Activated B cell treated with CpG ODN at 0.5 μM for 24 hours (primary cell): ENCODE results near the gene DTL. TPM values are rescaled to one million over a fixed set of nuclear protein-coding genes. Genes with fewer than 3 reads are reported as not detected.

ENCODE experiments used
- ATAC-seq: fragments of 200-7000 bp; cut with Tn5 transposase; one replicate; pipeline ENCODE4 v1.10.0; 2021; ENCODE audit warnings: low read depth, mild to moderate bottlenecking, moderate library complexity
- CTCF ChIA-PET: fragments of 350-600 bp; sonication (Branson Sonifier 250); formaldehyde crosslinking; loops from one replicate; lab custom pipeline; 2021; ENCODE audit warnings: antibody characterized with exemption; lab: Charles Lee
- POLR2A ChIA-PET: fragments of 350-600 bp; sonication (Branson Sonifier 250); formaldehyde crosslinking; loops from one replicate; lab custom pipeline; 2021; ENCODE audit warnings: antibody characterized with exemption; lab: Charles Lee
- DNase-seq: peaks from one replicate; pipeline ENCODE4 v3.0.0; 2022
- H3K27ac Mint-ChIP-seq: one replicate; pipeline ENCODE4 v1.8.0; 2020; ENCODE audit warnings: mixed read lengths
- H3K27me3 Mint-ChIP-seq: one replicate; pipeline ENCODE4 v1.8.0; 2021; ENCODE audit warnings: mixed read lengths
- H3K36me3 Mint-ChIP-seq: one replicate; pipeline ENCODE4 v1.8.0; 2021; ENCODE audit warnings: low read depth, mixed read lengths
- H3K4me1 Mint-ChIP-seq: one replicate; pipeline ENCODE4 v1.8.0; 2021; ENCODE audit warnings: mixed read lengths
- H3K4me3 Mint-ChIP-seq: one replicate; pipeline ENCODE4 v1.8.0; 2020; ENCODE audit warnings: mild to moderate bottlenecking, mixed read lengths
- H3K9me3 Mint-ChIP-seq: one replicate; pipeline ENCODE4 v1.8.0; 2020; ENCODE audit warnings: mixed read lengths
- CTCF ChIP-seq: fragments of 200-600 bp; IDR thresholded peaks from one replicate; pipeline ENCODE4 v1.8.0; 2022; ENCODE audit warnings: antibody characterized with exemption, mild to moderate bottlenecking
- intact Hi-C: fragments of 100-400 bp; cut with micrococcal nuclease; formaldehyde crosslinking; loops from one replicate; pipeline ENCODE4 v1.15.1; 2024
- total RNA-seq: library from RNA; stranded (reverse); gene quantifications from 2 replicates; pipeline ENCODE4 v1.2.3, GENCODE V29; 2022

Gene DTL
- total RNA-seq, 1 donor from 2014 or later = 5.0 TPM

DNA sequence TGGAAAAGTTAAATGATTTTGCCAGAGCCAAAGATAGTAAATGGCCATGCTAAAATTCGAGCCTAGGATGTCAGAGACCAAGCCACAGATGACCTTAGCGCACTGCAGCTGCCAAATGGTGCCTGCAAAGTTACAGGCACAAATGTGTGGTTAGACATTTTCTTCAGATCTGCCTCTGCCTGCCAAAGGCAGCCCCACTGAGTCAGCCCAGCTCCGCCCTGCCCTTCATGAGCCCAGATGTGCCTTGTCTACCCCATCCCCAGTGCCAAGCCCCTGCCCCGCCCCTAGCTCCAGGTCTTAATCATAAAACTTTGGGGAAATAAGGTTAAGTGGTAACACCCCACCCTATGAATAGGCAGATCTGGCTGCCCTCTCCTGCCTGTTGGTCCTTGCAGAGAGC is 105.9 kb downstream of the DTL start:
- Mint-ChIP-seq H3K36me3 (no peaks in the 10 kb centered on the region), H3K4me3 (no peak overlapping the region), H3K27me3 (no peaks in the 10 kb centered on the region), H3K4me1 (peaks cover 4% of the 10 kb centered on the region), H3K9me3 (peaks cover 3% of the 10 kb centered on the region), H3K27ac (no peak overlapping the region)
- ATAC-seq (no peak), DNase-seq (no peak)
- ChIA-PET CTCF (no interaction called here), POLR2A (no interaction called here)
- intact Hi-C loops = no loop called here
- no peak for TF ChIP-seq CTCF

DNA sequence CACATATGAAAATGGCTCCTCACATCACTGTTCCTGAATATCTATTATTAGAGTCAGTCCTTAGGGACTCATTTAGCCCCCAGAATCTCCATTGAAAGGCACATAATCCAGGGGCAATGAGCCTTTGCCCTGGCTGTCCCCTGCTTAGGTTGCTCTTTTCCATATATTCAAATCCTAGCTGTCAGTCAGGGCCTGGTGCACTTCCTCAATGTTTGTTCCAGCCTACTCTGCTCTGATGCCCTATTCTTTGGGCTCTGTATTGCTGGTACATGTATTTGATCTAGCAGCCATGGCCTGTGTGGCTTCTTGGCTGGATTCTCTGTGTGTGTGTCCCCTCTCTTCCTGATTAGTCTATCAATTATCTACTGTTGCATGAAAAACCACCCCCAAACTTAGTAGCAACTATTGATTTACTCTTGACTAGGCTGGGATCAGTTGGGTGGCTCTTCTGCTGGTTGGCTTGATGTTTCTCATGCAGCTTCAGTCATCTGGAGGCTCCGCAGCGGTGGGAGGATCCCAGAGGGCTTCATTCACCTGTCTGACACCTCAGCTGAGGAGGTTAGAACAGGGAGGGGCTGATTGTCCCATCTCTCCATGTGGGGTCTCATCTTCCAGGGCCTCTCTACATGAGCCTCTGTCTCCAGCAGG is 107.5 kb downstream of the DTL start:
- TF ChIP-seq CTCF = no peak
- ChIA-PET POLR2A (no interaction called here), CTCF (no interaction called here)
- H3K27me3 Mint-ChIP-seq = no peaks in the 10 kb centered on the region
- ATAC-seq = no peak
- H3K9me3 Mint-ChIP-seq = peaks cover 3% of the 10 kb centered on the region
- no peak for DNase-seq
- no peak overlapping the region for H3K27ac Mint-ChIP-seq
- H3K4me3 Mint-ChIP-seq = no peak overlapping the region
- intact Hi-C loops = no loop called here
- peaks cover 4% of the 10 kb centered on the region for H3K4me1 Mint-ChIP-seq
- H3K36me3 Mint-ChIP-seq = no peaks in the 10 kb centered on the region

DNA sequence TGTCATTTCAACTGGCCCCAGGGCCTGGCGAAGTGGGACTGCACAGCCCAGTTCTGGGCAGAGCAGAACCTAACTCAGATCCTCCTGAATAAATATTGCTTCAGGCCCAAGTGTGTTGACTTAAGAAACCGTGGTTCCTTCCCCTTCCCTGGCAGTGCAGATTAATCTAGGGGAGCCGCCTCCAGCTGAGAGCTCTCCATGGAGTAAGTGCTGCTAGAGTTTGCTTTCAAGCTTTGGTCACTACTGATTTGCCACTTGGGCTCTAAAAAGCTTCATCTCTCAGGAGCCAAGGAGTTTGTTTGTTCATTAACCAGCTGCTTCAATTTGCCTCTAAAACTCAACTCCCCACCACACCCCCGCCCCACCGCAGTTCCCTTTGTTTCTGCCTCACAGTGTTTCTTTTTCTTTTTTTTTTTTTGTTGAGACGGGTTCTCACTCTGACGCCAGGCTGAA is 112.1 kb downstream of the DTL start:
- intact Hi-C loops = no loop called here
- H3K27ac Mint-ChIP-seq = no peak overlapping the region

GRCh38 chr1:212149566-212149965 is 114.0 kb downstream of the DTL start:
- intact Hi-C loops = no loop called here
- H3K27me3 Mint-ChIP-seq = no peaks in the 10 kb centered on the region
- ChIA-PET POLR2A (no interaction called here), CTCF (no interaction called here)
- H3K27ac Mint-ChIP-seq = no peak overlapping the region
- TF ChIP-seq CTCF = no peak
- no peak for DNase-seq
- no peaks in the 10 kb centered on the region for H3K36me3 Mint-ChIP-seq
- H3K9me3 Mint-ChIP-seq = peaks cover under 1% of the 10 kb centered on the region
- ATAC-seq = no peak
- H3K4me3 Mint-ChIP-seq = no peak overlapping the region
- H3K4me1 Mint-ChIP-seq = peaks cover 3% of the 10 kb centered on the region

More for the DNA sequence above, 112.1 kb downstream of the DTL start:
- DNase-seq = no peak
- ChIA-PET CTCF (no interaction called here), POLR2A (no interaction called here)
- Mint-ChIP-seq H3K36me3 (no peaks in the 10 kb centered on the region), H3K4me3 (no peak overlapping the region), H3K4me1 (peaks cover 4% of the 10 kb centered on the region), H3K27me3 (no peaks in the 10 kb centered on the region), H3K9me3 (peaks cover 3% of the 10 kb centered on the region)
- no peak for ATAC-seq
- no peak for TF ChIP-seq CTCF

DNA sequence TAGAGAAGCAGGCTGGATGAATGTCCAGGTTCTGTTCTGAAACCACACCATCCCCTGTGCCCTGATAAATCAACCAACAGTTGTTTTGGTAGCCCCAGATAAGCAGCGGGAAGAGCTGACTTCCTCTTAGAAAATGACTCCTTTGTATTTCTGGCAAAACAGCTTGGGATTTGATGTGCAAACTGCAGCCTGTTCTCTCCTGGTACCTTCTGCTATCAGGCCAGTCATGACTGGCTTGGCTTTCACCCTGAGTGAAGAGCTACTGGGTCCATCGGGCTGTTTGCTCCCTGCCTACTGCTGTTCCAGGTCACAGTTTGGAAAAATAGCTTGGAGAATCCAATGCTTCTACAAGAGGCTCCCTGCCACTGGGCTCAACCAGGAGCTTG is 116.8 kb downstream of the DTL start:
- H3K36me3 Mint-ChIP-seq = no peaks in the 10 kb centered on the region
- ATAC-seq (no peak), DNase-seq (no peak)
- ChIA-PET POLR2A (no interaction called here), CTCF (no interaction called here)
- intact Hi-C loops = no loop called here
- no peak overlapping the region for H3K4me3 Mint-ChIP-seq
- no peaks in the 10 kb centered on the region for H3K4me1 Mint-ChIP-seq
- H3K27me3 Mint-ChIP-seq = no peaks in the 10 kb centered on the region
- no peak overlapping the region for H3K27ac Mint-ChIP-seq
- no peak for TF ChIP-seq CTCF
- peaks cover 4% of the 10 kb centered on the region for H3K9me3 Mint-ChIP-seq
